ENCODE data around the gene PCOLCE2.

The PCOLCE2 gene

DNA sequence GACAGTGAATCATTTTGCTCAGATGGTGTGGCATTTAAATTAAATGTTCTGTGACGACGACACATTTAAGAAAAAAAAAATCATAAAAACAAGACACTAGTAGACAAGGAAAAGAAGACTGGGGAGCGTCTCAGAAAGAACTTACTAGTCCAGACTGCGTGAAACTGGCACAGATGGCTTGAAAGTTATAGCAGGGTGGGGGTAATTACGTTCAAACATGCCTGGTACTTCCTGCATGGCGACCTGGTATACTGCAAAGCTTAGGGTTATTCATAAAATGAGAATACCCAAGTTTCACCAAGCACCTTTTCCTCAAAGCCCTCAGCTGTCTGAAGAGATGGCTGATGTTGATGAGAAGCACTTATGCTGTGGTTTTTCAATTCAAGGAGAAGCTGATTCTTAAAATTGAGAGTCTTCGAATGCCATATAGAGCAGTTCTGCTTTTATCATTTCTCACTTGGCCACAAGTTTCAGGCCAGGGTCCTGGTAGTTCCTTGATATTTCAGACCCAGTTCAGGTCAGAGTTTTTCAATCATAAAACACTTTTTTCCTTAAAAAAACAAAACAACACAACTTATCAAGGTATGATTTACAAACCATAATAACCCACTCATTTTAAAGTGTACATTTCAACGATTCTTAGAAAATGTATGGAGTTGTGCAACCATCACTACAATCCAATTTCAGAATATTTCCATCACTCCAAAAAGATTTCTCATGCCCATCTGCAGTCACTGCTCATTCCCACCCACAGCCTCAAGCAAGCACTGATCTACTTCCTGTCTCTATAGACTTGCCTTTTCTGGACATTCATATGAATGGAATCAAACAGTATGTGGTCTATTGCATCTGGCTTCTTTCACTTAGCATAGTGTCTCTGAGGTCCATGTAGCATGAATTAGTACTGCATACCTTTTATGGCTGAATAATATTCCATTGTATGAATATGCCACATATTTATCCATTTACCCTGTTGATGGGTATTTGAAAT is 24.7 kb downstream of the PCOLCE2 start:
- DNase-seq: no peak

DNA sequence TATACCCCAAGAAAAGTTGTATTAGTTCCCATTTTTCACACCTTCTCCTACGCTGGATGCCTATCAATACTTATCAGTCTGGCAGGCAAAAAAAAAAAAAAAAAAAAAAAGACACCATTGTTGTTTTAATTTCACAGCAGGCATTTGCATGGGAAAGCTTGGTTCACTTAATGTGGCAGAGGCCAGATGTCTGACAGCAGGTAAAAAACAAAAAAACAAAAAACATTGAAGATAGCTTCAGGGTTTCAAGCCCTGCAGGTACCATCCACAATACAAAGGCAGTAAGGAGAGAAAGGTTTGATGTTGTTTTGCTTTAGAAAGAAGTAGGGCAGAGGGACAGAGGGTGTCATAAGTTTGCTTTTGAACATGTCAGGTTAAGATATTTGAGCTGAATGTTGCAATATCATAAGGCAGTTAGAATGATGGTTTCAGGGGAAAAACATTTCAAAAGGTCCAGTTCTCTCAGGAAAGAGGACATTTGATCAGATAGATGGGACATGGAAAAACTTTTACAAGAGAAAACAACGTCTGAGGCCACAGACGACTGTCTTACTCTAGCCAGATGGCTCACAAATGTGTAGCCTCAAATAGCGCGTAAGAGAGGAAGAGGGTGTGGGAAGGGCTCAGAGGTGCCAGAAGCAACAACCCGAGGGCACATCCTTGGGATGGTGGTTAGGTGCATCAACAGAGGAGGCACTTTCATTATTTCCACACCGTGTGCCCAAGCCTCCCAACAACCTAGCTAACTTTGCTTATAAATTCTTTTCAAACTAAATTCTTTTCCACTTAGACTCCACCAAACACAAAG is 25.7 kb downstream of the PCOLCE2 start:
- DNase-seq: peak; percentile 10

DNA sequence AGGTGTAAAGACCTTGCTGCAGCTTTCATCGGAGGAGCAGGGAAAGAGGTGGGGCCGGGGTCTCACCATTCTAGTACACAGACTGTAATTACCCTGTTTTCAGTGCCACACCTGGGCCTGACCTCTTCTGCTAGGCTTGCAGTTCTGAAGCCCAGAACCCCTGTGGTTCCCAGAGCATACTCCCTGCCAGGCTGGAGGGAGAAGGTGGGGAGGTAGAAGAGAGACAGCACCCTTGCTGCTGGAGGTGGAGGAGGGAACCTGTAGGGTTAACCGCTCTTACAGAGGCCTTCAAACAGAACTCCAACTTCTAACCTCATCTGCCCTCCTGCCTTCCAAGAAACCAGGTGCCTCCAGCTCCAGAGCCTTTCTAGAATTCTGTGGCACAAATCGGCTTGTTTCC is 27.0 kb downstream of the PCOLCE2 start:
- no peak for DNase-seq

DNA sequence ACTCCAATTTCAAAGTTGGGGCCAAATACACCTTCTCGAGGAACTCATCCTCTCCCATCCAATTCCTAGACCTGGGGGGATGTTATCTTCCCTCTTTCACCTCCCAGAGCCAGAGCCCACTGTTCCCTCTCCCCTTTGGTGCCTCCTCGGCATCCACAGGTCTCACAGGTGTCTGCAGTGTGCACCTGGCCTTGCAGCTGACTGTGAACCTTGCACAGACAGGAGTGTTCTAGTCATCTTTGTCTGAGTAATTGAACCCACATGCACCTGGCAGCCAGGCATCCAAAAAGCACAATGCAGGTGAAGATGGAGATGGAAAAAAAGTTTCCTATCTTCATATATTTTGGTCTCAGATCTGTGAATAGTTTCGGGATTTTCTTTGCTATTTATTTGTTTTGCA is 30.8 kb downstream of the PCOLCE2 start:
- no peak for DNase-seq

DNA sequence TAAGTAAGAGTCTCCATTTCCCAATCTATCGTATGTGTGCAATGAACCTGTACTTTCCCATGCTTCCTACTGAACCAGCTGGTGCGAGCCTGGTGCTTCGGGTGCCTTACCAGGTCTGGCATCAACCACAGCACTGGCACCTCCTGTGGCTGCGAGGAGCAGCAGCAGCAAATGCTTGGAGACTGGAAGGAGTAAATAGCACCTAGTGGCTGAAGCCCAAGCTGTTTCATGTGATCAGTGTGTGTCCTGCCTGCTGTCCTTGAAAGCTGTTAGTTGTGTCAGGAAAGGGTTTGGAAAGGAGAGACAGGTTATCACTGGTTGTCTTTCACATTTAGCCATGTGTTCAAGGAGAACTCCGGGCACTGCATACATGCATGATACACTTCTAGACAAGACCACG is 31.8 kb downstream of the PCOLCE2 start:
- DNase-seq: no peak

DNA sequence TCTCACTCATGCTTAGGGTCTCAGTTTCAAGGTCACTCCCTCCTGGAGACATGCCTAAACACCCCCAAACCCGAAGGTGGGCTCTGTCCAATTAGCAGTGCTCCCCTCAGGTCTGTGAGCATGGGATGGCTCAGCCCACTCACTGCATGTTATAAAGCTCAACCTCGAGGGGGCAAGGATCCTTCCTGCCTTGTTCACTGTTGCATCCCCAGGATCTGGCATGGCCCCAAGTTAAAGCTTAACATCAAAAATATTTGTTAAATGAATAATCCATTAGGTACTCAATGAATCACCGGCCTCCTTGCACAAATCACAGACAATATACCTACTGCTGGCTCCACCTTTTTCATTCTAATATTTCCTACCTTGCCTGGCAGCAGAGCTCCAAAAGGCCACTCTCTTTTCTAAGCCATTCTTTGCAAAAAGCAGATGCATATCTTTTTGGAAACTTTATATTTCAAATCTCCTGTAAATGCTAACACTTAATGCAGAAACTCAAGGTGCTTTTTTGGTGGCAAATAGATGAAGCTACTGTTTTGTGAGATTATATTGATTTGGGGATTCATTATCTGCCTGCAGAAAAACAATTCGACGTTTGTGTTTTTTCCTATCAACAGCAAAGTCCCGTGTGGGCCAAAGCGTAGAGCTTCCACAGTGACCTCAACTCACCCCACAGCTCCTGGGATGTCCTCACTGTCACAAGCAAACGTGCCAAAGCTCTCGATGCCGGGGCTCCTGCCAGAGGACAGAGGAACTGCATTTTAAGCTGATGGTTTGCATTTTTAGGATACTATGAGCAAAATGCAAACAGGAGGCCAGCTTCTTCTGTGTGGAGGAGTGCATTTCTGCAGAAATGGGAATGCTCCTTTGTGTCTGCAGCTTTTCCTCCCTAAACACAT is 35.4 kb downstream of the PCOLCE2 start:
- no peak for DNase-seq

DNA sequence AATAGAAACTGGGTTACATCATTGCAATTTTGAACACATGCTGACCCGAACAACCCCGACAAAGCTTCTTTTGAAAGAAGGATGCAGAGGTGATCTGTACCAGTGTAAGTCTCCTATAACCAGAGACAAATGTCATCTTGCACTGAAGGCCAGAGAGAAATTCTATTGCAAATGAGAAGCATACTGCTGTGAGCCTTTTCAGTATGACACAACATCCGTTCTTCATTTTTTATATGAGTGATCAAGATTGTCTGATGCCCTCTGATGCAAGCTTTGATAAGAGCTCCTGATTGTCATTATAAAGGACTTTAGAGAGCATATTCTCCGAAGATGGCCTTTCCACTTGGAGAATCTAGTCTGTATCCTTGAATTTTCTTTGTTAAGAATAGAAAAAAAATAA is 36.9 kb downstream of the PCOLCE2 start:
- DNase-seq: peak; percentile 59

DNA sequence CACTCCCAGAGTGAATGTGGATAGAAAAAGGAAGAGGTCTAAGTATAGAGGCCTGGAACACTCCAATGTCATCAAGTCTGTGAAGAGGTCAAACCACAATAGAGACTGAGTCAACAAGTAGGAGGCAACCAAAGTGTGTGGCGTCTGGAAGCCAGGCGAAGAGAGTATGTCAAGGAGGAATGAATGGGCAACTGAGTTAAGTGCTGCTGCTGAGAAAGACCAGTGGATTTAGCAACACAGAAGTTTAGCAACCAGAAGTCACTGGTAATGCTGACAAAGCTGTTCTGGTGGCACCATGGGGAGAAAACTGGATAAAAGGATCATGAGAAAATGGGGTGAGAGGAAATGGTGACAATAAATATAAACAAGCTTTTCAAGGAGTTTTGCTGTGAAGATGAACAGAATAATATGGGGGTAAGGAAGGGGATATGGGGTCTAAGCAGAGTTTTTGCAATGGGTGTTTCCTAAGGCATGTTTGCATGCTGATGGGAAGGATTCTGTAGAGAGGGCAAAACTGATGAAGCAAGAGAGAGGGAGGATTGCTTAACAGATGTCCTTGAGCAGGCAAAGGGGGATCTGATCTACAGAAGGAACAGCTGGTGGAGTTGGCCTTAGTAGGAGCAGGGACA is 38.4 kb downstream of the PCOLCE2 start:
- DNase-seq: peak; percentile 45

DNA sequence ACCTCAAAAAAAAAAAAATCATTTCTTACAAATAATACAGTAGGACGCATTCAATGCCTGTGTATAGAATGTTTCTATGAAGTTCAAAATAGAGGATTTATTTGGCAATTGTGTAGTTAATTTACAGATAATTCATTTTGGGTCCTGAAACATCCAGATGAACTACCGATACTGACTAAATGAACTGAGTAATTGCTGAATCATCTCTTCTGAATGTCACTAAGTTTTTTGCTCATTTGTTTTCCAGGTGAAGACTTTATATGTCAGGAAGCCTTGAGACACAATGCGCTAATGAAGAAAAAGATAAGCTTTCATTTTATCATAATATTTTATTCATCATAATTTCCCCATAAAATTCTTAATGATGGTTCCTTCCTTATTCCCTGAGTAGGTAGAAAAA is 39.7 kb downstream of the PCOLCE2 start:
- DNase-seq: no peak

DNA sequence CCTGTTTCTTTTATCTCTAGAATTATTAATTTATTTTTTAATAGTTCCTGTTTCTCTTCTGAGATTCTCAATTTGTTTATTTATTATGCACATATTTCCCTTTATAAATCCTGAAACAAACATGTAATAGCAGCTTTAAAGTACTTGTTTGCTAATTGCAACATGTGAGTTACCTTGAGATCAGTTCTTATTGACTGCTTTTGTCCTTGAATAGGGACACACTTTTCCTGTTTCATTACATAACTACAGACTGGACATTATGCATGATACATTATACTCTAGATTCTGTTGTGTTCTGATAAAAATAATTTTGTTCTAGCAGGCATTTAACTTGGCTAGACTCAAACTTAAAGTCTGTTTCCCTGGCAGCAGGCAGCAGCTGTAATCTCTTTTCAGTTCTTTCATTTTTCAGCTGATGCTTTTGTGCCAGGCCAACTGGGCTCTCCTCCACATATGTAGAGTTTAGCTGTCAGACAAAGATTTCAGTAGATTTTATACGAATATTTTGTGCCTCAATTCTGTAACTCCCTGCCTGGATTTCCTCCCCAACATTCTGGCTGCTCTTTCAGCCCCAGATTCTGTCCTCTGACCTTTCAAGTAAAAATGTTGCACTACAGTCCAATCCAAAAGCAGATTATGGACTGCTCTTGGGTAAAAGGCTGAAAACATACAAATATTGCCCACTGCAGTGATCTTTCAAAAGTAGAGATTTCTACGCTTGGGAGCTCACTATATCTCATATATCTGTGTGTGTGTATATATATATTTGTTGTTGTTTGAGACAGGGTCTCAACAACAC is 41.9 kb downstream of the PCOLCE2 start:
- no peak for DNase-seq

DNA sequence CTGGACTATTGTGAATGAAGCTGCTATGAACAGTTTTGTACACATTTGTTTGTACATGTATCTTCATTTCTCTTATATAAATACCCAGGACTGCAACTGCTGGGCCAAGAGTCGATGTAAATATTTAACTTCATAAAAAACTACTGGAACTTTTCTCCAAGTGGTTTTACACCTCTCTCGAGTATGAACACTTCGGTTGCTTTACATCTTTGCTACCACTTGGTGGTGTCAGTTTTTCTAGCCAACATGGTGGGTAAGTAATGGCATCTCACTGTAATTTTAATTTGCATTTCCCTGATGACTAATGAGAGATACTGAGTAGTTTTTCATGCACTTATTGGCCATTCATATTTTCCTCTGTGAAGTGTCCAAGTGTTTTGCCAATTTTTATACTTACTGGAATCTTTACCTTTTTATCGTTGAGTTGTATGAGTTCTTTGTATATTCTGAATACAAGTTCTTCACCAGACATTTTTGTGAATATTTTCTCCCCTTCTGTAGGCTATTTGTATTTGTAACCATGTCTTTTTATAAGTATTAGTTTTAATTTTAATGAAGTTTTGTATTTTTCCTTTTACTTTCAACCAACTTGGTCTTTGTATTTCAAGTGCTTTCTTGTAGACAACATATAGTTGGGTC is 44.4 kb downstream of the PCOLCE2 start:
- peak; percentile 54 for DNase-seq

DNA sequence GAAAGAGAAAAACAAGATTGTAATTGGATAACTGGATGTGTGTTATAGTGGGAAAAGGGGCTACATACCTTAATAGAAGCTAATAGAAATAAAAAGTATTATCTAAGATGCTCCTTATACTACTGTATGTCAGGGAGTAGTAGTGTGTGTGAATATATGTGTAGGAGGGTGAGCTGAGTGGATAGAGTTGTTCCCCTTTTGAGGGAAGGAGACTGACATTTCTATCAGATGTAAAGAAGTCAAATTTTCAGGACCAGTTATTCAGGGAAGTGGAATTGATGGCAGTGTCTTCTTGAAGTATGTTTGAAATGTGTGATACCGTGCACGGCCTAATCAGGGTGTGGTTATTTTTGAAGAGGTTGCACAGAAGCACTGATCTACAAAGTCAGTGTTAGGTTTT is 49.1 kb downstream of the PCOLCE2 start:
- DNase-seq: no peak

DNA sequence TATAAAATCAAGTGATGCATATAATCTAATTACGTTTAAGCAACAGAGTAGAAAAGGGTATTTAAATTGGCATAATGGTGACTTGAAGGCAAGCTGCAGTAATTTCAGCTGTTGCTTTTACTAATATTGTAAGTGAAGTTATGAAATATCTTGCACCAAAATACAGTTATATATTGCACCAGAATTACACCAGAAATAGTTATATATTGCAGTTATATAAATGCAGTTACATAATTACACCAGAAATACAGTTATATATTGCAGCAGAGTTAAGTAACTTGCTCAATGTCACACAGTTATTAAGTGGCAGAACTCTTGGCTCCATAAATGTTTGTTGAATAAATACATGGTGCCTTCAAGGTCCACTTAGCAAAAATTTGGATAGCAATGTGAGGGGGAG is 51.4 kb downstream of the PCOLCE2 start:
- DNase-seq: no peak

DNA sequence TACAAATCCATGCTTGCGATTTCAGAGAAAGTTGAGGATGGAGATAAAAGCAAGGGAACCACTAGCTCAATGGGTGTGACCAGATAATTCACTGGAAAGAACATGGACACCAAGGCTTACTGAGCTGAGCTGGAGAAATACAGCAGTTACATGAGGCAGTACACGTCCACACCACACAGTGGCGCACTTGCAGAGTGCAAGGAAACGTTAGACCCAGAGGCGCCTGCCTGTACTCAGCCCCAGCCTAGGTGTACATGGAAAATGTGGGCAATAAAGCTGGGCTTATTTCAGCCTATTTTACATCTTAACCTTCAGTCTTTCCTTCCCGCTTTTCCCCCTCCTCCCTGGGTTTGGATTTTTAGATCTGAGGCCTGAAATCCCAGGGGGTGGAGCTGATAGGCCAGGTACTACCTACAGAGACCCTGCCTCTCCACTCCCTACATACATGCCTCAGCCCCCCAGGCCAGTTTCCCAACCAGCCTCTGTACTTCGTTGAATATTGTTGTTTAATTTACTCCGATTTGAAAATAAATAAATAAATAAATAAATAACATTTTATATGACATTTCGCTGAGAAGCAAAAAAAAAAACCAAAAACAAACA is 60.1 kb downstream of the PCOLCE2 start:
- peak; percentile 70 for DNase-seq

DNA sequence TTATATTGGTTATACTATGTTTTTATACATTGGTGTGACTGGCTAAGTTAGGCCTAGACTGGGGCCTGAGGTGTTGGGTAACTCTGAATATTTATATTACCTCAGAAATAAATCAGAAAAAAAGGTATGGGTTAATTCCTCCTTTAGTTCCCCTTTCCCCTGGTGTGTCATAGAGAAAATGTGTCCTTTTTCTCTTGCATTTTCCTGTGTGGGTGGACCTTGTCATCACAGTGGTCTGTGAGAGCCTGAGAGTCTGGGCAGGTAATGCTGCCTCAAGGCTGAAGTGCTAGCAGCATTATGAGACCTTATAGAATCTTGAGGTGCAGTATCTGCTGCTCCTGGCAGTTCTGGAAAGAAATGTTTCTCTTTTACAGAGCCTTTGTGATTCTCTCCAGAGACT is 69.7 kb downstream of the PCOLCE2 start:
- no peak for DNase-seq

DNA sequence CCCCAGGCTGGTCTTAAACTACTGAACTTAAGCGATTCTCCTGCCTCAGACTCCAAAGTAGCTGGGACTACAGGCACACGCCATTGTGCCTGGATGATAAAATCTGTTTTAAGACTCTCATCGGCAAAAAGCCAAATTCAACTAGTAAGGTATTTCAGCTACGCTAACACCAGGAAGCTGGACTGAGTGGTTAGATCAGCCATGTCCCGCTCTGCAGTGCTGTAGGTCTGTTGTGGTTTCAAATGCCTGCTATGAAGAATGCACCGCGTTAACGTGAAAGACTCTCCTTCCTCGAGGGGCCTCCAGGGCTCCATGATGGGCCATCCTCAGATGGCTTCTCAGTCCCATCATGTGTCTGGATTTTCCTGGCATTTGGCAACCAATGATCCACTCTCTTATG is 70.2 kb downstream of the PCOLCE2 start:
- no peak for DNase-seq

DNA sequence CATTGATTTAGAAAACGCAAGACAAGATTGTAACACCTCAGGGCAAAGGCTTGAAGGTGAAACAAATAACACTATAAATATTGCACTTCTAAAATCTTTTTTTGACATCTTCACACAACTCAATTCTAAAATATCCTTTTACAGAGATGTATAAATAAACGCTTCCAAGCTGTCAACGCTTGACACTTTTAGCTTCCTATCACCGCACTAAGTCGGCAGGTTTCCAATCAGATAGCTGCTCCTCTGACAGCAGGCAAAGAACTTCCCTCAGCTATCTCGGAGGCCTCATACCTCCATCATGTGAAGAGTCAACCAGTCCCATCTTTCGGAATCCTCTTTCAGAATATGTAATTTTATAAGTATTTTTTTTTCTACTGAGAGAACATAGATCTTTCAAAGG is 71.0 kb downstream of the PCOLCE2 start:
- DNase-seq: no peak

DNA sequence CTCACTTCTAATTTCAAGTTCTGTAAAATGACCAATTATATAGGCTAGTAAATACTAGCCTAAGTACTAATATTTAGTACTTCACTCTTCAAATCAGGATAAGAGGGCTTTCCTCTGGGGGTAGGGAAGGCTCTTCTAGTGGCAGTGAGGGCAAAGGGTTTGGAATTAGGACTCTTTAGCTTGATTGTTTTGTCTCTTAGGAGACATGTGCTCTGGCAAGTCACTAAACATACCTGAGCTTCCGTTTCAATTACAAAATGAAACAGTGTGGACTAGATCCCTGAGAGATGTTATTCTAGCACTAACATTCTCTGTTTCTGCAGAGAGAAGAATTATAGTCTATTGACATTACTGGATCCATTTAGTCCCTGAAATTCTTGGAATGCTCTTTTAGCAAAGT is 71.5 kb downstream of the PCOLCE2 start:
- no peak for DNase-seq

DNA sequence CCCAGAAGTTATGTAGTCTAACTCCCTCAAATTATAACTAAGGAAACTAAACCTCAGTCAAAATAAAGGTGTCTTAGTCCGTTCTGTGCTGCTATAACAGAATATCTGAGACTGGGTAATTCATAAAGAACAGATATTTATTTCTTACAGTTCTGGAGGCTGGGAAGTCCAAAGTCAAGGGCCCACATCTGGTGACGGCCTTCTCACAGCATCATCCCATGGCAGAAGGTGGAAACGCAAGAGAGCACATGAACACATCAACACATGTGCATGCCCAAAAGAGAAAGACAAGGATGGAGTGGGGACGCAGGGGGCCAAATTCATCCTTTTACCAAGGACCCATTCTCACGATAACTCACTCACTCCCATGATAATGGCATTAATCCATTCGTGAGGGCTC is 73.1 kb downstream of the PCOLCE2 start:
- DNase-seq: no peak

DNA sequence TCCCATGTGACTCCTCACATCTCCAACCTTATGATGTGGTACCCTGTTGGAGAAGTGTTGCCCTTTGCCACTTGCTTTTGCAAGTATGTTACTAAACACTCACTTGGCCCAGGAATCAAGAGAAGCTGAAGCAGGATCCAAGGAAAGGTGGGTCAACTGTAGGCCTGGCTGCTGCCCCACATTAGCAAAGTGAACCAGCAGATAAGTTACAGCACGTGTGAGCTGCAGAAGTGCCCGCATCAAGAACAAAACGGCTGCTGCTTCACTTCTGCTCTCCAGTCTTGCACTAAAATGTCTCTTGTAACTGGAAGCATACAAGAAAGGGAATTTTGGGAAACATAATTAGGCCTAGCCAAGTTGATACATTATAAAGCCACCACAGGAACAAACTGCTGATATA is 79.6 kb downstream of the PCOLCE2 start:
- DNase-seq: no peak
